Neural crest cell (in vitro differentiated cells): ENCODE data around the gene ELAVL1. TPM values are rescaled to one million over a fixed set of nuclear protein-coding genes. Genes with fewer than 3 reads are reported as not detected.

Source experiments
- DNase-seq: peaks from one replicate; pipeline ENCODE4 v3.0.0; 2021; ENCODE audit warnings: low read depth, mixed read lengths, low spot score
- H3K27ac Mint-ChIP-seq: one replicate; pipeline ENCODE4 v1.8.0; 2021; ENCODE audit warnings: mild to moderate bottlenecking, mixed read lengths; ENCODE audit not compliant: unreplicated experiment
- H3K27me3 Mint-ChIP-seq: 2 replicates; pipeline ENCODE4 v1.8.0; 2021; ENCODE audit warnings: low read depth, mild to moderate bottlenecking, mixed read lengths
- H3K36me3 Mint-ChIP-seq: 2 replicates; pipeline ENCODE4 v1.8.0; 2021; ENCODE audit warnings: low read depth, mild to moderate bottlenecking, mixed read lengths
- H3K4me1 Mint-ChIP-seq: 2 replicates; pipeline ENCODE4 v1.8.0; 2021; ENCODE audit warnings: mixed read lengths
- H3K4me3 Mint-ChIP-seq: one replicate; pipeline ENCODE4 v1.8.0; 2021; ENCODE audit warnings: mild to moderate bottlenecking, mixed read lengths
- H3K9me3 Mint-ChIP-seq: 2 replicates; pipeline ENCODE4 v1.8.0; 2021; ENCODE audit warnings: mixed read lengths
- CTCF ChIP-seq: fragments of 200-600 bp; sonication (generic); conservative IDR thresholded peaks from 2 replicates; pipeline ENCODE4 v1.5.0; 2021; ENCODE audit warnings: antibody characterized with exemption, mild to moderate bottlenecking
- long read RNA-seq: library from polyadenylated mRNA; unstranded; transcript quantifications from one replicate; pipeline ENCODE4 v2.0.0, GENCODE V29; 2020
- total RNA-seq: library from RNA; stranded (reverse); gene quantifications from 2 replicates; pipeline ENCODE4 v1.2.1, GENCODE V29; 2021

The ELAVL1 gene
- total RNA-seq, result 209 and 211 TPM in 2 replicates
- long read RNA-seq, partial matches to known transcripts, result 10 of 31 reads
- long read RNA-seq, other reads (novel, unspliced or antisense), result 21 of 31 reads

- TF ChIP-seq CTCF, result no peak
- Mint-ChIP-seq H3K27ac (peak within 1 kb of the TSS; percentile 99), H3K4me3 (peak within 1 kb of the TSS; percentile 95), H3K9me3 (no peaks in the 10 kb centered on the region), H3K4me1 (peaks cover 36% of the 10 kb centered on the region), H3K27me3 (no peaks in the 10 kb centered on the region), H3K36me3 (peaks cover 2% of the 10 kb centered on the region)
- peak; percentile 88 for DNase-seq
Measured at GRCh38 chr19:8005534-8006256, at the start of gene ELAVL1. Gene ELAVL1, minus strand, starts transcription at chr19:8005641. Its CDS starts 13,826 bp downstream, at chr19:7991815.

- Mint-ChIP-seq H3K27me3 (peaks cover 9% of the 10 kb centered on the region), H3K36me3 (no peaks in the 10 kb centered on the region), H3K27ac (no peak overlapping the region), H3K4me1 (peaks cover 5% of the 10 kb centered on the region), H3K4me3 (no peak overlapping the region), H3K9me3 (no peaks in the 10 kb centered on the region)
- DNase-seq, result no peak
- TF ChIP-seq CTCF, result no peak
Measured at GRCh38 chr19:8054169-8054568, 48.7 kb upstream of the ELAVL1 start.

GRCh38 chr19:8052464-8052859 lies 47.0 kb upstream of the ELAVL1 start, which contains the start of gene CCL25:
Gene CCL25, plus strand, starts transcription at chr19:8052760. Its CDS starts 290 bp downstream, at chr19:8053050.
- no peak within 1 kb of the TSS for H3K27ac Mint-ChIP-seq
- H3K4me3 Mint-ChIP-seq, result no peak within 1 kb of the TSS
- no peaks in the 10 kb centered on the region for H3K9me3 Mint-ChIP-seq
- peaks cover 5% of the 10 kb centered on the region for H3K4me1 Mint-ChIP-seq
- peaks cover 15% of the 10 kb centered on the region for H3K27me3 Mint-ChIP-seq
- no peak for DNase-seq
- TF ChIP-seq CTCF, result no peak
- H3K36me3 Mint-ChIP-seq, result no peaks in the 10 kb centered on the region

GRCh38 chr19:8050274-8051096 lies 45.0 kb upstream of the ELAVL1 start:
- Mint-ChIP-seq H3K27me3 (peaks cover 19% of the 10 kb centered on the region), H3K4me3 (peak overlapping the region; percentile 75), H3K4me1 (peaks cover 10% of the 10 kb centered on the region), H3K27ac (no peak overlapping the region), H3K9me3 (no peaks in the 10 kb centered on the region), H3K36me3 (no peaks in the 10 kb centered on the region)
- no peak for TF ChIP-seq CTCF
- peak; percentile 90 for DNase-seq

GRCh38 chr19:8046569-8047165 lies 41.2 kb upstream of the ELAVL1 start:
- Mint-ChIP-seq H3K4me1 (peaks cover 10% of the 10 kb centered on the region), H3K36me3 (no peaks in the 10 kb centered on the region), H3K27me3 (peaks cover 19% of the 10 kb centered on the region), H3K9me3 (no peaks in the 10 kb centered on the region), H3K4me3 (no peak overlapping the region), H3K27ac (no peak overlapping the region)
- TF ChIP-seq CTCF, result no peak
- DNase-seq, result no peak
